Measurements from ENCODE around the gene LRRC23. TPM values are rescaled to one million over a fixed set of nuclear protein-coding genes. Genes with fewer than 3 reads are reported as not detected.

The LRRC23 gene
- polyA plus RNA-seq, 1 of the 3 experiments (the other 2 are of a cell fraction) = 11.9 TPM

DNA sequence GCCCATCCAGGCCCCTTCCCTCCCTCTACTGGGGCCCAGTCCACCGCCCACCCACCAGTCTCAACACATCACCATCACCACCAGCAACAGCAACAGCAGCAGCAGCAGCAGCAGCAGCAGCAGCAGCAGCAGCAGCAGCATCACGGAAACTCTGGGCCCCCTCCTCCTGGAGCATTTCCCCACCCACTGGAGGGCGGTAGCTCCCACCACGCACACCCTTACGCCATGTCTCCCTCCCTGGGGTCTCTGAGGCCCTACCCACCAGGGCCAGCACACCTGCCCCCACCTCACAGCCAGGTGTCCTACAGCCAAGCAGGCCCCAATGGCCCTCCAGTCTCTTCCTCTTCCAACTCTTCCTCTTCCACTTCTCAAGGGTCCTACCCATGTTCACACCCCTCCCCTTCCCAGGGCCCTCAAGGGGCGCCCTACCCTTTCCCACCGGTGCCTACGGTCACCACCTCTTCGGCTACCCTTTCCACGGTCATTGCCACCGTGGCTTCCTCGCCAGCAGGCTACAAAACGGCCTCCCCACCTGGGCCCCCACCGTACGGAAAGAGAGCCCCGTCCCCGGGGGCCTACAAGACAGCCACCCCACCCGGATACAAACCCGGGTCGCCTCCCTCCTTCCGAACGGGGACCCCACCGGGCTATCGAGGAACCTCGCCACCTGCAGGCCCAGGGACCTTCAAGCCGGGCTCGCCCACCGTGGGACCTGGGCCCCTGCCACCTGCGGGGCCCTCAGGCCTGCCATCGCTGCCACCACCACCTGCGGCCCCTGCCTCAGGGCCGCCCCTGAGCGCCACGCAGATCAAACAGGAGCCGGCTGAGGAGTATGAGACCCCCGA, 32.2 kb downstream of the LRRC23 start:
- peaks cover 25% of the 10 kb centered on the region for H4K20me1 ChIP-seq (ENCODE audit: insufficient read depth)
- peak overlapping the region; percentile 76 for H3K9ac ChIP-seq
- ChIA-PET CTCF (interaction anchor here (1.0 to 9.2 kb wide), 5 partner anchors 7 to 172 kb away, joined by 3 to 134 read pairs (median 15); partner anchors contain the start of genes C1RL and SPSB2), POLR2A (interaction anchor here (0.8 to 1.3 kb wide), 8 partner anchors 8 to 248 kb away, joined by 3 to 15 read pairs (median 4); partner anchors contain the start of genes ENO2, SPSB2 and ZNF384)
- H3K27ac ChIP-seq (ENCODE audit: low read depth in 2 of 2, low read length in 1 of 2) = peak overlapping the region; percentile 60 to 90
- peaks cover 56% of the 10 kb centered on the region for H3K79me2 ChIP-seq (ENCODE audit: insufficient read depth)
- no peaks in the 10 kb centered on the region for H3K9me2 ChIP-seq
- TF ChIP-seq, protein P1, sequence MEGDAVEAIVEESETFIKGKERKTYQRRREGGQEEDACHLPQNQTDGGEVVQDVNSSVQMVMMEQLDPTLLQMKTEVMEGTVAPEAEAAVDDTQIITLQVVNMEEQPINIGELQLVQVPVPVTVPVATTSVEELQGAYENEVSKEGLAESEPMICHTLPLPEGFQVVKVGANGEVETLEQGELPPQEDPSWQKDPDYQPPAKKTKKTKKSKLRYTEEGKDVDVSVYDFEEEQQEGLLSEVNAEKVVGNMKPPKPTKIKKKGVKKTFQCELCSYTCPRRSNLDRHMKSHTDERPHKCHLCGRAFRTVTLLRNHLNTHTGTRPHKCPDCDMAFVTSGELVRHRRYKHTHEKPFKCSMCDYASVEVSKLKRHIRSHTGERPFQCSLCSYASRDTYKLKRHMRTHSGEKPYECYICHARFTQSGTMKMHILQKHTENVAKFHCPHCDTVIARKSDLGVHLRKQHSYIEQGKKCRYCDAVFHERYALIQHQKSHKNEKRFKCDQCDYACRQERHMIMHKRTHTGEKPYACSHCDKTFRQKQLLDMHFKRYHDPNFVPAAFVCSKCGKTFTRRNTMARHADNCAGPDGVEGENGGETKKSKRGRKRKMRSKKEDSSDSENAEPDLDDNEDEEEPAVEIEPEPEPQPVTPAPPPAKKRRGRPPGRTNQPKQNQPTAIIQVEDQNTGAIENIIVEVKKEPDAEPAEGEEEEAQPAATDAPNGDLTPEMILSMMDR (IDR thresholded peaks at IDR 0.05) = no peak
- no peak for TF ChIP-seq NFIC (IDR thresholded peaks at IDR 0.05; ENCODE audit: borderline replicate concordance)
- no peak for TF ChIP-seq MXI1 (IDR thresholded peaks at IDR 0.05; ENCODE audit: low read depth, low read length)
- no peak for TF ChIP-seq EP300 (IDR thresholded peaks at IDR 0.05; ENCODE audit: borderline replicate concordance in 1 of 2, low read depth in 1 of 2, low read length in 1 of 2)
- TF ChIP-seq GATA2 (CRISPR knock-in tag; IDR thresholded peaks at IDR 0.05) = no peak
- no peak for TF ChIP-seq PBX3 (IDR thresholded peaks at IDR 0.05)
- no peak for TF ChIP-seq RAD21 (IDR thresholded peaks at IDR 0.05; ENCODE audit: low read length)
- TF ChIP-seq FOXJ3 (CRISPR knock-in tag; IDR thresholded peaks at IDR 0.05) = no peak
- no peak for TF ChIP-seq RFX5 (IDR thresholded peaks at IDR 0.05; ENCODE audit: low read length)
- TF ChIP-seq MAX (IDR thresholded peaks at IDR 0.05; ENCODE audit: low read depth) = no peak
- H3K9me3 ChIP-seq = no peaks in the 10 kb centered on the region
- H3K27me3 ChIP-seq (ENCODE audit: insufficient read depth) = no peaks in the 10 kb centered on the region
- peaks cover 53% of the 10 kb centered on the region for H3F3A ChIP-seq (replicated peaks; ENCODE audit: insufficient read depth)
- peak; percentile 51 for DNase-seq
- H3K36me3 ChIP-seq (replicated peaks in 1 of 2; ENCODE audit: control insufficient read depth in 1 of 2, insufficient read depth in 2 of 2, low read length in 1 of 2) = peaks cover 60 to 74% of the 10 kb centered on the region in 2 experiments
- H3K4me3 ChIP-seq (ENCODE audit: low read depth in 2 of 2, low read length in 1 of 2) = peak overlapping the region in 1 of 2 experiments; percentile 53; a peak in 3 of 4 replicates
- peak overlapping the region; percentile 92 for H3K4me2 ChIP-seq
- 80% methylated on average over 26 of the region's 36 CpGs for WGBS (ENCODE audit: low lambda C conversion rate)
- peaks cover 0 to 18% of the 10 kb centered on the region in 2 experiments; a peak in 2 of 4 replicates for H3K4me1 ChIP-seq (ENCODE audit: control insufficient read depth in 1 of 2, insufficient read depth in 2 of 2, low read depth in 1 of 2, low read length in 1 of 2)
- no peak overlapping the region for H2AFZ ChIP-seq (ENCODE audit: low read depth)
